HepG2 (cell line): ENCODE measurements around the gene THPO. TPM values are rescaled to one million over a fixed set of nuclear protein-coding genes. Genes with fewer than 3 reads are reported as not detected.

Experiments used
- ATAC-seq: fragments of 200-7000 bp; cut with Tn5 transposase; 3 replicates; pipeline ENCODE4 v1.9.1; 2020; ENCODE audit warnings: mild to moderate bottlenecking, moderate library complexity
- BruUV-seq: library from RNA; stranded (reverse); fragments of 400-500 nt; replicated peaks from 2 replicates; lab custom pipeline; 2021; lab: Mats Ljungman, UMichigan
- CTCF ChIA-PET: fragments of 300-600 bp; formaldehyde crosslinking; extraction: SDS; loops from one replicate; lab custom pipeline; 2021; ENCODE audit warnings: low total read pairs, inconsistent platforms, low intra/inter-chr PET ratio; lab: Yijun Ruan, JAX
- POLR2A ChIA-PET: fragments of 350-600 bp; sonication (Branson Sonifier 250); formaldehyde crosslinking; loops from one replicate; lab custom pipeline; 2020; ENCODE audit warnings: antibody characterized with exemption, inconsistent platforms; lab: Yijun Ruan, JAX
- DNase-seq: peaks from one replicate; pipeline ENCODE4 v3.0.0-alpha.2; 2015; ENCODE audit warnings: low spot score
- FAIRE-seq: peaks from 3 replicates; lab custom pipeline; 2011; peaks lifted over from hg19 to GRCh38; lab: Jason Lieb, UNC
- H2AFZ ChIP-seq: one replicate; pipeline ENCODE4 v1.6.1; 2011; ENCODE audit warnings: low read length, inconsistent platforms
- H3K27ac ChIP-seq: fragments of 300-600 bp; 3 replicates; pipeline ENCODE4 v1.8.0; 2011; ENCODE audit warnings: mixed run types, mild to moderate bottlenecking, mixed read lengths, low read length, inconsistent platforms; ENCODE audit not compliant: insufficient read depth; ENCODE audit errors: extremely low read length
- H3K27me3 ChIP-seq, 2 experiments: fragments of 200-600 bp in 1 of 2; 2 replicates in 1 of 2; 3 replicates in 1 of 2; pipeline versions ENCODE4 v1.6.0 to v1.8.0; 2011; ENCODE audit warnings: low read length in 2 of 2, mild to moderate bottlenecking in 2 of 2, moderate library complexity in 2 of 2, inconsistent platforms in 1 of 2; ENCODE audit not compliant: insufficient read depth in 2 of 2, control insufficient read depth in 1 of 2
- H3K36me3 ChIP-seq, 2 experiments: fragments of 200-600 bp in 1 of 2; replicated peaks in 1 of 2; 2 replicates in 1 of 2; 3 replicates in 1 of 2; pipeline versions ENCODE4 v1.5.1 to v1.8.0; 2011; ENCODE audit warnings: low read length in 2 of 2, inconsistent platforms in 1 of 2; ENCODE audit not compliant: insufficient read depth in 2 of 2, control insufficient read depth in 1 of 2
- H3K4me1 ChIP-seq: 2 replicates; pipeline ENCODE4 v1.5.1; 2012; ENCODE audit warnings: low read length, inconsistent platforms; ENCODE audit not compliant: insufficient read depth
- H3K4me2 ChIP-seq: 2 replicates; pipeline ENCODE4 v1.6.0; 2011; ENCODE audit warnings: low read depth, low read length, inconsistent platforms
- H3K4me3 ChIP-seq, 3 experiments: fragments of 200-600 bp in 1 of 3; sonication (generic), shearing (Covaris generic) in 1 of 3; replicated peaks in 1 of 3; 2 replicates each; pipeline ENCODE4 v1.5.1; 2011 to 2016; ENCODE audit warnings: low read length in 3 of 3, inconsistent platforms in 2 of 3, low read depth in 2 of 3, mild to moderate bottlenecking in 2 of 3, control low read depth in 1 of 3, mixed read lengths in 1 of 3; ENCODE audit not compliant: insufficient read depth in 1 of 3
- H3K79me2 ChIP-seq: one replicate; pipeline ENCODE4 v1.6.1; 2011; ENCODE audit warnings: low read length, inconsistent platforms; ENCODE audit not compliant: insufficient read depth
- H3K9ac ChIP-seq: 2 replicates; pipeline ENCODE4 v1.6.0; 2011; ENCODE audit warnings: mild to moderate bottlenecking, low read depth, low read length, inconsistent platforms; ENCODE audit not compliant: insufficient read depth
- H3K9me3 ChIP-seq: 2 replicates; pipeline ENCODE4 v1.5.1; 2012; ENCODE audit warnings: mild to moderate bottlenecking, low read length
- H4K20me1 ChIP-seq: 2 replicates; pipeline ENCODE4 v1.6.0; 2011; ENCODE audit warnings: inconsistent platforms, mild to moderate bottlenecking, low read length, moderate library complexity; ENCODE audit not compliant: insufficient read depth
- CEBPG ChIP-seq: IDR thresholded peaks from 2 replicates; pipeline ENCODE4 v1.6.1; 2016
- GATAD2A ChIP-seq: IDR thresholded peaks from 2 replicates; pipeline ENCODE4 v1.6.1; 2016
- HNRNPK ChIP-seq: fragments of 200-400 bp; formaldehyde crosslinking; IDR thresholded peaks from 2 replicates; pipeline ENCODE4 v1.6.1; 2018; ENCODE audit warnings: low read length, low read depth, moderate library complexity, mild to moderate bottlenecking; ENCODE audit not compliant: poor library complexity, severe bottlenecking
- MXD4 ChIP-seq: IDR thresholded peaks from 2 replicates; pipeline ENCODE4 v1.6.1; 2016; ENCODE audit warnings: mild to moderate bottlenecking, missing biosample characterization, missing genetic modification reagents
- NFYC ChIP-seq: IDR thresholded peaks from 2 replicates; pipeline ENCODE4 v1.6.1; 2016; ENCODE audit warnings: missing genetic modification reagents, missing compliant biosample characterization
- PITX1 ChIP-seq: sonication (generic); formaldehyde crosslinking; IDR thresholded peaks from 2 replicates; pipeline ENCODE4 v1.5.1; 2020; ENCODE audit warnings: mild to moderate bottlenecking, missing genetic modification reagents
- RXRB ChIP-seq: IDR thresholded peaks from 2 replicates; pipeline ENCODE4 v1.6.1; 2016; ENCODE audit warnings: borderline replicate concordance, missing genetic modification reagents, missing compliant biosample characterization
- SCMH1 ChIP-seq: sonication (generic); formaldehyde crosslinking; IDR thresholded peaks from 2 replicates; pipeline ENCODE4 v1.9.0; 2021; ENCODE audit warnings: missing genetic modification reagents, mild to moderate bottlenecking, borderline replicate concordance
- SOX5 ChIP-seq: IDR thresholded peaks from 2 replicates; pipeline ENCODE4 v1.6.1; 2016; ENCODE audit warnings: borderline replicate concordance
- SP1 ChIP-seq, 2 experiments: fragments of 450-650 bp in 1 of 2; sonication (generic) in 1 of 2; formaldehyde crosslinking in 1 of 2; IDR thresholded peaks; 2 replicates each; pipeline versions ENCODE4 v1.4.0 to v1.6.1; 2016 to 2020; ENCODE audit warnings: missing genetic modification reagents in 1 of 2
- SRSF4 ChIP-seq: fragments of 200-400 bp; formaldehyde crosslinking; IDR thresholded peaks from one replicate; pipeline ENCODE4 v1.6.1; 2018; ENCODE audit warnings: mild to moderate bottlenecking, low read depth, low read length, moderate library complexity; ENCODE audit not compliant: poor library complexity, severe bottlenecking
- TAF15 ChIP-seq: fragments of 200-400 bp; formaldehyde crosslinking; IDR thresholded peaks from one replicate; pipeline ENCODE4 v1.6.1; 2018; ENCODE audit warnings: mild to moderate bottlenecking, low read depth, low read length; ENCODE audit not compliant: poor library complexity, severe bottlenecking
- ZNF143 ChIP-seq: sonication (generic); formaldehyde crosslinking; IDR thresholded peaks from 2 replicates; pipeline ENCODE4 v1.4.0; 2020; ENCODE audit warnings: missing genetic modification reagents
- ZNF652 ChIP-seq: IDR thresholded peaks from 2 replicates; pipeline ENCODE4 v1.6.1; 2016; ENCODE audit warnings: low read depth, borderline replicate concordance
- ZNF746 ChIP-seq: sonication (generic); formaldehyde crosslinking; IDR thresholded peaks from 2 replicates; pipeline ENCODE4 v1.8.0; 2022; ENCODE audit warnings: mild to moderate bottlenecking, missing genetic modification reagents
- ZNF891 ChIP-seq: sonication (generic); formaldehyde crosslinking; IDR thresholded peaks from 2 replicates; pipeline ENCODE4 v1.5.0; 2020; ENCODE audit warnings: mild to moderate bottlenecking, missing genetic modification reagents
- ZSCAN29 ChIP-seq: sonication (generic); formaldehyde crosslinking; conservative IDR thresholded peaks from 2 replicates; pipeline ENCODE4 v1.4.0; 2020; ENCODE audit warnings: mild to moderate bottlenecking, missing genetic modification reagents
- WGBS: methylation state at CpG from one replicate; pipeline ENCODE4 v1.1.6; 2017; ENCODE audit warnings: low lambda C conversion rate; 5-methylcytosine and 5-hydroxymethylcytosine counted together
- in situ Hi-C: cut with HindIII; loops from 2 replicates; pipeline ENCODE4 v1.10.0; 2017; ENCODE audit warnings: low pct_unique_long_range_greater_than_20kb; ENCODE audit not compliant: extremely low pct_ligation_motif_present
- intact Hi-C: fragments of 100-400 bp; cut with micrococcal nuclease; formaldehyde crosslinking; loops from one replicate; pipeline ENCODE4 v1.10.0; 2022; ENCODE audit not compliant: unreplicated experiment
- polyA plus RNA-seq, 8 experiments: library from polyadenylated mRNA; depleted of rRNA in 3 of 8; stranded (reverse) in 7 of 8; unstranded in 1 of 8; fragments of >200 nt; fragmentation: Illumina TruSeq in 4 of 8; extraction: Trizol in 4 of 8; gene quantifications; 2 replicates each; pipeline versions ENCODE4 v1.2.1 to v1.2.3, GENCODE V29; 2011 to 2016; ENCODE audit warnings: low read depth in 4 of 8, missing spikeins in 1 of 8, mixed read lengths in 1 of 8; ENCODE audit not compliant: insufficient read depth in 1 of 8
- total RNA-seq, 5 experiments: library from RNA; depleted of rRNA; stranded (reverse); fragments of >200 nt; fragmentation: Illumina TruSeq; extraction: Trizol; gene quantifications; 2 replicates each; pipeline ENCODE4 v1.2.3, GENCODE V29; 2016; ENCODE audit warnings: low read depth in 1 of 5
- TF ChIP-seq, protein P1 (sequence below): sonication (generic); formaldehyde crosslinking; IDR thresholded peaks from 2 replicates; pipeline ENCODE4 v1.5.0; 2020; ENCODE audit warnings: mild to moderate bottlenecking, missing genetic modification reagents, moderate library complexity
- TF ChIP-seq, protein P2 (sequence below): sonication (generic); formaldehyde crosslinking; conservative IDR thresholded peaks from 2 replicates; pipeline ENCODE4 v1.8.0; 2022; ENCODE audit warnings: mild to moderate bottlenecking, moderate library complexity, missing genetic modification reagents

The THPO gene
- total and polyA plus RNA-seq, 2 of the 13 experiments (the other 11 are each of a cell fraction or from before 2014, with no cell fraction given): 2.8 to 4.8 TPM

GRCh38 chr3:184335661-184336546 lies 42.1 kb downstream of the THPO start:
- peak; percentile 54 for DNase-seq
- H3K4me2 ChIP-seq: peak overlapping the region; percentile 94
- FAIRE-seq: peak; percentile 52
- ATAC-seq: peak; percentile 66
- H3K9me3 ChIP-seq: no peaks in the 10 kb centered on the region
- peak overlapping the region; percentile 84 for H3K27ac ChIP-seq
- H3K9ac ChIP-seq: peak overlapping the region; percentile 91
- POLR2A ChIA-PET: interaction anchor here (0.7 to 1.9 kb wide), 4 partner anchors 10 to 26 kb away, joined by 3 to 10 read pairs (median 8); partner anchors contain the start of genes CLCN2 and POLR2H
- intact Hi-C loops (no loop called here), in situ Hi-C loops (no loop called here)
- CTCF ChIA-PET: no interaction called here
- H3K36me3 ChIP-seq: peaks cover 22 to 42% of the 10 kb centered on the region in 2 experiments
- no peak overlapping the region for H2AFZ ChIP-seq
- peak overlapping the region; percentile 67 to 94 (median 80) for H3K4me3 ChIP-seq
- H3K27me3 ChIP-seq: no peaks in the 10 kb centered on the region; a peak in 1 of 5 replicates
- H4K20me1 ChIP-seq: peaks cover 19% of the 10 kb centered on the region; the same call in 1 of the 2 replicates
- peaks cover 16% of the 10 kb centered on the region for H3K79me2 ChIP-seq
- TSS peak; percentile 33 for BruUV-seq
- peaks cover 18% of the 10 kb centered on the region for H3K4me1 ChIP-seq
- WGBS: 0% methylated on average over 1 of the region's 77 CpGs
- TF ChIP-seq ZNF891 (CRISPR knock-in tag) (0 out of 2 replicates have a peak, but pooled peaks have one; percentile 2), CEBPG (CRISPR knock-in tag) (peak; percentile 63), SCMH1 (CRISPR knock-in tag) (no peak), NFYC (CRISPR knock-in tag) (0 out of 2 replicates have a peak, but pooled peaks have one; percentile 15), ZSCAN29 (CRISPR knock-in tag) (0 out of 2 replicates have a peak, but pooled peaks have one; percentile 41), TAF15 (peak; percentile 57), GATAD2A (CRISPR knock-in tag) (peak; percentile 41), MXD4 (0 out of 2 replicates have a peak, but pooled peaks have one; percentile 43), ZNF746 (CRISPR knock-in tag) (0 out of 2 replicates have a peak, but pooled peaks have one; percentile 14), ZNF143 (CRISPR knock-in tag) (peak; percentile 27; the same call in 1 of the 2 replicates), PITX1 (CRISPR knock-in tag) (0 out of 2 replicates have a peak, but pooled peaks have one; percentile 9), SRSF4 (no peak), SOX5 (CRISPR knock-in tag) (0 out of 2 replicates have a peak, but pooled peaks have one; percentile 20), HNRNPK (peak; percentile 89), RXRB (0 out of 2 replicates have a peak, but pooled peaks have one; percentile 35), ZNF652 (no peak), SP1 (IDR thresholded peaks at IDR 0.05) (no peak), SP1 (CRISPR knock-in tag; IDR thresholded peaks at IDR 0.05) (peak; percentile 98)
- TF ChIP-seq, protein P1, sequence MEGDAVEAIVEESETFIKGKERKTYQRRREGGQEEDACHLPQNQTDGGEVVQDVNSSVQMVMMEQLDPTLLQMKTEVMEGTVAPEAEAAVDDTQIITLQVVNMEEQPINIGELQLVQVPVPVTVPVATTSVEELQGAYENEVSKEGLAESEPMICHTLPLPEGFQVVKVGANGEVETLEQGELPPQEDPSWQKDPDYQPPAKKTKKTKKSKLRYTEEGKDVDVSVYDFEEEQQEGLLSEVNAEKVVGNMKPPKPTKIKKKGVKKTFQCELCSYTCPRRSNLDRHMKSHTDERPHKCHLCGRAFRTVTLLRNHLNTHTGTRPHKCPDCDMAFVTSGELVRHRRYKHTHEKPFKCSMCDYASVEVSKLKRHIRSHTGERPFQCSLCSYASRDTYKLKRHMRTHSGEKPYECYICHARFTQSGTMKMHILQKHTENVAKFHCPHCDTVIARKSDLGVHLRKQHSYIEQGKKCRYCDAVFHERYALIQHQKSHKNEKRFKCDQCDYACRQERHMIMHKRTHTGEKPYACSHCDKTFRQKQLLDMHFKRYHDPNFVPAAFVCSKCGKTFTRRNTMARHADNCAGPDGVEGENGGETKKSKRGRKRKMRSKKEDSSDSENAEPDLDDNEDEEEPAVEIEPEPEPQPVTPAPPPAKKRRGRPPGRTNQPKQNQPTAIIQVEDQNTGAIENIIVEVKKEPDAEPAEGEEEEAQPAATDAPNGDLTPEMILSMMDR (CRISPR knock-in tag): peak; percentile 46
- TF ChIP-seq, protein P2, sequence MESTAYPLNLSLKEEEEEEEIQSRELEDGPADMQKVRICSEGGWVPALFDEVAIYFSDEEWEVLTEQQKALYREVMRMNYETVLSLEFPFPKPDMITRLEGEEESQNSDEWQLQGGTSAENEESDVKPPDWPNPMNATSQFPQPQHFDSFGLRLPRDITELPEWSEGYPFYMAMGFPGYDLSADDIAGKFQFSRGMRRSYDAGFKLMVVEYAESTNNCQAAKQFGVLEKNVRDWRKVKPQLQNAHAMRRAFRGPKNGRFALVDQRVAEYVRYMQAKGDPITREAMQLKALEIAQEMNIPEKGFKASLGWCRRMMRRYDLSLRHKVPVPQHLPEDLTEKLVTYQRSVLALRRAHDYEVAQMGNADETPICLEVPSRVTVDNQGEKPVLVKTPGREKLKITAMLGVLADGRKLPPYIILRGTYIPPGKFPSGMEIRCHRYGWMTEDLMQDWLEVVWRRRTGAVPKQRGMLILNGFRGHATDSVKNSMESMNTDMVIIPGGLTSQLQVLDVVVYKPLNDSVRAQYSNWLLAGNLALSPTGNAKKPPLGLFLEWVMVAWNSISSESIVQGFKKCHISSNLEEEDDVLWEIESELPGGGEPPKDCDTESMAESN (CRISPR knock-in tag): peak; percentile 71; the same call in 1 of the 2 replicates
